ENCODE data around the gene PTPRM.

GRCh38 chr18:7977897-7978296 lies 410.8 kb downstream of the PTPRM start:
- TF ChIP-seq TAF1 (IDR thresholded peaks at IDR 0.05; ENCODE audit: borderline replicate concordance, low read depth, low read length) (no peak), POLR2A (IDR thresholded peaks at IDR 0.05; ENCODE audit: low read depth, low read length) (no peak)

All from GM12892 (cell line).